OCI-LY7 (cell line): ENCODE results near the gene CYP4V2.

ENCODE experiments used
- CTCF ChIP-seq: fragments of 200-600 bp; sonication (generic); conservative IDR thresholded peaks from 2 replicates; pipeline ENCODE4 v1.5.1; 2014; ENCODE audit warnings: mild to moderate bottlenecking, antibody characterized with exemption, low read length, moderate library complexity, mixed read lengths
- EZH2phosphoT487 ChIP-seq: fragments of 200-600 bp; sonication (generic); IDR thresholded peaks from 2 replicates; pipeline ENCODE4 v1.6.1; 2018; ENCODE audit warnings: low read depth, borderline replicate concordance, mild to moderate bottlenecking, mixed run types, antibody characterized with exemption, low read length, moderate library complexity, mixed read lengths

DNA sequence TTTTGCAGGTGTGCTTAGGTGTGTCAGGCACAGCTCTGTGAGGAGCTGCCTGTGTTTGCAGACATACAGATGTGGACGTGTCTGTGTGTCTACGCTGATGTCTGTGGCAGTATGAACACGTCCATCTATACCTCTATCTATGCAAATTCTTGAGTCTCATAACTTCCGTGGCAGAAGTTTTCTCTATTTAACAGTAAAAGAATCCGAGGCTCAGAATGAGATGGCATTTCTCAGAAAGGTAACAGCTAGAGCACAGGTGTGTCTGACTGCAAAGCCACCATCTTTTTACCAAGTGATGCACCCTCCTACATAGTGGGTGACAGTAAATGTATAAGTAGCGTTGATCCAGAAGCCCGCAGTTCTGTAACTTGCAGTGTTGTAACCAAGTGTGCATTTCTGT lies 39.9 kb upstream of the CYP4V2 start:
- TF ChIP-seq CTCF (no peak), EZH2phosphoT487 (no peak)
